ENCODE results near the gene MBP.

DNA sequence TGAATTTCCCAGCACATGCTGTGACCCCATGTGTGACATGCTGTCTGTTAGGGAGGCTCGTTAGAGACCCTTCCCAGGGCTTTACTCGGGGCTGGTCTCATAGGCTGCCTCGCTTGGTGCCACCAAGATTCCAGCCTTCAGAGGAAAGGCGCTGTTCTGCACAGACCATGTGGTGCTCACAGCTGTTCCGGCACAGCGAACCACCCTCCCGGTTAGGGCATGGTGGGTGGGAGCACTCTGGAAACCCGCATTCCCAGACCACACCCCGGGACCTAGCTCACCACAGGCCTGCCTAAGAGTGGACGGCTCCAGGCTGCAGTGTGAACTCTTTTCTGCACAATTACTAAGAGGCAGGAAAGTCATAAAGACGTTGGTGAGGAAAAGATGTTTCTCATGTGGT is 112.0 kb downstream of the MBP start:
- TF ChIP-seq SUPT20H (IDR thresholded peaks at IDR 0.05; ENCODE audit: borderline replicate concordance, control insufficient read depth, low read depth, low read length) (no peak), FOXK2 (IDR thresholded peaks at IDR 0.05) (no peak), MEF2A (IDR thresholded peaks at IDR 0.05; ENCODE audit: insufficient read depth, low read depth, low read length) (no peak), CTCF (IDR thresholded peaks at IDR 0.05 in 2 of 3, conservative IDR thresholded peaks at IDR 0.05 in 1 of 3; ENCODE audit: control insufficient read depth in 2 of 3, extremely low read depth in 1 of 3, insufficient read depth in 1 of 3, low read depth in 3 of 3, low read length in 3 of 3) (no peak), POLR2A (IDR thresholded peaks at IDR 0.05; ENCODE audit: low read depth, low read length) (no peak), EZH2 (IDR thresholded peaks at IDR 0.05; ENCODE audit: borderline replicate concordance, control insufficient read depth, low read depth, low read length) (no peak), LARP7 (IDR thresholded peaks at IDR 0.05) (no peak), HDGF (IDR thresholded peaks at IDR 0.05) (no peak), RAD21 (IDR thresholded peaks at IDR 0.05; ENCODE audit: insufficient read depth, low read depth, low read length) (no peak), ZBTB40 (IDR thresholded peaks at IDR 0.05; ENCODE audit: borderline replicate concordance) (no peak), SIN3A (IDR thresholded peaks at IDR 0.05; ENCODE audit: low read depth, low read length) (no peak)
- TF ChIP-seq, protein P1, sequence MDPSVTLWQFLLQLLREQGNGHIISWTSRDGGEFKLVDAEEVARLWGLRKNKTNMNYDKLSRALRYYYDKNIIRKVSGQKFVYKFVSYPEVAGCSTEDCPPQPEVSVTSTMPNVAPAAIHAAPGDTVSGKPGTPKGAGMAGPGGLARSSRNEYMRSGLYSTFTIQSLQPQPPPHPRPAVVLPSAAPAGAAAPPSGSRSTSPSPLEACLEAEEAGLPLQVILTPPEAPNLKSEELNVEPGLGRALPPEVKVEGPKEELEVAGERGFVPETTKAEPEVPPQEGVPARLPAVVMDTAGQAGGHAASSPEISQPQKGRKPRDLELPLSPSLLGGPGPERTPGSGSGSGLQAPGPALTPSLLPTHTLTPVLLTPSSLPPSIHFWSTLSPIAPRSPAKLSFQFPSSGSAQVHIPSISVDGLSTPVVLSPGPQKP (IDR thresholded peaks at IDR 0.05; ENCODE audit: low read depth, low read length), result no peak

Data from GM12878 (cell line).